Measurements from ENCODE around the gene SAT1. TPM values are rescaled to one million over a fixed set of nuclear protein-coding genes. Genes with fewer than 3 reads are reported as not detected.

The SAT1 gene
- total RNA-seq: 1,000 to 10,000 TPM in 1 of 4 donors, 100 to 1,000 TPM in 3; 313 to 1,184 (median 689) TPM

DNA sequence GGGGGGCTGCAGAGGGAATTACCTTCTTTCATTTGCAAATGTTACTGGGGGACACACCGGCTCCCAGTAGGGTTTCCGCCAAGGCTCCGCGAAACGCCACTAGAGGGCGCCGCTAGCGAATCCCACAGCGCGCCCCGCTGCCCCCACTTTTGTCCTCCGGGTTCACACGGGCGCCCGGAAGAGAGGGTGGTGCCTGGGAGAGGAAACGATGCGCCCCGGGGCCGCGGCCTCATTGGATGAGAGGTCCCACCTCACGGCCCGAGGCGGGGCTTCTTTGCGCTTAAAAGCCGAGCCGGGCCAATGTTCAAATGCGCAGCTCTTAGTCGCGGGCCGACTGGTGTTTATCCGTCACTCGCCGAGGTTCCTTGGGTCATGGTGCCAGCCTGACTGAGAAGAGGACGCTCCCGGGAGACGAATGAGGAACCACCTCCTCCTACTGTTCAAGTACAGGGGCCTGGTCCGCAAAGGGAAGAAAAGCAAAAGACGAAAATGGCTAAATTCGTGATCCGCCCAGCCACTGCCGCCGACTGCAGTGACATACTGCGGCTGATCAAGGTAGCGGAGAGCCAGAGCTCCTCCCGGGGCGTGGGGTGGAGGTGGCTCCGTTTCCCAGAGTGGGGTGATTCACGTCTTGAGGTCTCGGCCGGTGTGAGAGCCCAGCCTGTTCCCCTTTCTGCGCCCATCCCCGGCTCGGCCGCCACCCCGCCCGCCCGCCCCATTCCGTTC is at the start of gene SAT1:
Gene SAT1 (plus strand): TSS at position 311 of the 726 bp plus-strand sequence. CDS start 179 bp downstream, at position 490.
- Histone ChIP-seq H3K9me3 (no peaks in the 10 kb centered on the region), H3K4me3 (peak within 1 kb of the TSS; percentile 48 to 81 (median 76)), H3K27ac (peak within 1 kb of the TSS; percentile 83 to 97 (median 97)), H3K27me3 (no peaks in the 10 kb centered on the region), H3K4me1 (peaks cover 0 to 15% (median 0%) of the 10 kb centered on the region in 4 donors), H3K36me3 (peaks cover 0 to 5% (median 0%) of the 10 kb centered on the region in 4 donors)
- intact Hi-C loops (cut with DNase I; ENCODE audit: low total_unique reads): loop anchor here (2.0 kb wide), 1 partner anchor 120 kb away; no protein-coding TSS in a partner anchor
- in situ Hi-C loops (cut with MboI; ENCODE audit: low pct_ligation_motif_present in 1 of 4, low pct_unique_long_range_greater_than_20kb in 1 of 4, low sequenced_read_pairs in 3 of 4): loop anchor here in 3 of 4 donors (5.0 to 25.0 kb wide), 3 partner anchors 104 to 122 kb away; partner anchors contain the start of genes APOO (in 1 of the 3) and CXorf58 (in 1 of the 3)
- peak; percentile 96 for DNase-seq
- TF ChIP-seq POLR2AphosphoS5 (IDR thresholded peaks at IDR 0.05): peak; percentile 98 to 99 (median 99)
- TF ChIP-seq EP300 (IDR thresholded peaks at IDR 0.05; ENCODE audit: low read depth): no peak
- peak; percentile 68 to 89 (median 74) for TF ChIP-seq CTCF (IDR thresholded peaks at IDR 0.05)
- TF ChIP-seq POLR2A (IDR thresholded peaks at IDR 0.05): peak; percentile 99
- WGBS, 2 donors (ENCODE audit: low coverage in 1 of 2): 0 to 39% methylated on average over 1 to 58 of the region's 58 CpGs

DNA sequence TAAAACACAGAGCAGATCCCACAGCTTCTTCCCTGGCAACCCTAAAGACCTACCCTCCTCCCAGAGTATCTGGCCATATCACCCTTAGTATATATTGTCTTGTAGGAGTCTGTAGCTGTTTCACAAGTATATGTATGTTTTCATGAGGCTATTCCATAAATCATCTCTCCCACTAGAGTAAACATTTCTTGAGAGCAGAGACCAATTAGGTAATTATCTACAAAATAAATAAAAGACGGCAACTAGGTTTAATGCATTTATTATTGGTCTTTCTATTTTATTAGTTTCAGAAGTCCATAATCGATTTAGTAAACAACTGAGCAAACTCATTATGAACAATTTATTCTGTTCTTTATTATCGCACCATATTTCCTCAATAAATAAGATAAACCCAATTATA is 46.9 kb upstream of the SAT1 start:
- in situ Hi-C loops (cut with MboI; ENCODE audit: low pct_ligation_motif_present in 1 of 4, low pct_unique_long_range_greater_than_20kb in 1 of 4, low sequenced_read_pairs in 3 of 4): no loop called here
- intact Hi-C loops (cut with DNase I; ENCODE audit: low total_unique reads): no loop called here
- no peak overlapping the region for H3K27ac ChIP-seq

GRCh38 chrX:23737413-23737812 is 45.6 kb upstream of the SAT1 start:
- in situ Hi-C loops (cut with MboI; ENCODE audit: low pct_ligation_motif_present in 1 of 4, low pct_unique_long_range_greater_than_20kb in 1 of 4, low sequenced_read_pairs in 3 of 4) (no loop called here), intact Hi-C loops (cut with DNase I; ENCODE audit: low total_unique reads) (no loop called here)
- DNase-seq: no peak
- no peak for TF ChIP-seq POLR2A (IDR thresholded peaks at IDR 0.05)
- no peak for TF ChIP-seq CTCF (IDR thresholded peaks at IDR 0.05)
- TF ChIP-seq POLR2AphosphoS5 (IDR thresholded peaks at IDR 0.05): no peak
- no peak for TF ChIP-seq EP300 (IDR thresholded peaks at IDR 0.05; ENCODE audit: low read depth)
- H3K9me3 ChIP-seq: no peaks in the 10 kb centered on the region
- H3K36me3 ChIP-seq: no peaks in the 10 kb centered on the region
- no peak overlapping the region for H3K27ac ChIP-seq
- H3K4me1 ChIP-seq: peaks cover 0 to 4% (median 0%) of the 10 kb centered on the region in 4 donors
- no peak overlapping the region for H3K4me3 ChIP-seq
- no peaks in the 10 kb centered on the region for H3K27me3 ChIP-seq

More for the DNA sequence above, 46.9 kb upstream of the SAT1 start:
- no peak overlapping the region for H3K4me3 ChIP-seq
- no peaks in the 10 kb centered on the region for H3K4me1 ChIP-seq
- H3K9me3 ChIP-seq: no peaks in the 10 kb centered on the region
- no peak for DNase-seq
- TF ChIP-seq POLR2AphosphoS5 (IDR thresholded peaks at IDR 0.05) (no peak), EP300 (IDR thresholded peaks at IDR 0.05; ENCODE audit: low read depth) (no peak), POLR2A (IDR thresholded peaks at IDR 0.05) (no peak)
- 8 to 40% methylated on average over 2 to 3 of the region's 3 CpGs for WGBS, 2 donors (ENCODE audit: low coverage in 1 of 2)
- no peaks in the 10 kb centered on the region for H3K36me3 ChIP-seq
- H3K27me3 ChIP-seq: no peaks in the 10 kb centered on the region

- peak overlapping the region; percentile 58 to 82 (median 74) for H3K4me3 ChIP-seq
- intact Hi-C loops (cut with DNase I; ENCODE audit: low total_unique reads): no loop called here
- peak; percentile 31 for DNase-seq
- in situ Hi-C loops (cut with MboI; ENCODE audit: low pct_ligation_motif_present in 1 of 4, low pct_unique_long_range_greater_than_20kb in 1 of 4, low sequenced_read_pairs in 3 of 4): no loop called here
- peak in 2 of 3 donors; percentile 17 to 54 for TF ChIP-seq POLR2AphosphoS5 (IDR thresholded peaks at IDR 0.05)
- peak in 1 of 5 experiments; percentile 8 for TF ChIP-seq CTCF (IDR thresholded peaks at IDR 0.05)
- TF ChIP-seq EP300 (IDR thresholded peaks at IDR 0.05; ENCODE audit: low read depth): no peak
- WGBS, 2 donors (ENCODE audit: low coverage in 1 of 2): 17 to 31% methylated on average over 1 to 6 of the region's 6 CpGs
- H3K27ac ChIP-seq: peak overlapping the region; percentile 91 to 96 (median 94)
- H3K36me3 ChIP-seq: no peaks in the 10 kb centered on the region
- no peaks in the 10 kb centered on the region for H3K9me3 ChIP-seq
- peaks cover 0 to 7% (median 0%) of the 10 kb centered on the region in 4 donors for H3K4me1 ChIP-seq
- H3K27me3 ChIP-seq: no peaks in the 10 kb centered on the region
Observed at GRCh38 chrX:23742174-23742696, 40.7 kb upstream of the SAT1 start.

Data from transverse colon (tissue), 4 donors.